PC-3 (cell line): ENCODE measurements around the gene PCNP.

ENCODE experiments used
- CTCF ChIP-seq: fragments of 300-600 bp; sonication (generic); conservative IDR thresholded peaks from 2 replicates; pipeline ENCODE4 v1.5.1; 2017; ENCODE audit warnings: antibody characterized with exemption, low read depth, mild to moderate bottlenecking, low read length
- EZH2 ChIP-seq: fragments of 300-600 bp; sonication (generic); IDR thresholded peaks from one replicate; pipeline ENCODE4 v1.6.1; 2017; ENCODE audit warnings: antibody characterized with exemption, mild to moderate bottlenecking, low read length; ENCODE audit not compliant: unreplicated experiment
- EZH2phosphoT487 ChIP-seq: fragments of 300-600 bp; sonication (generic); IDR thresholded peaks from 2 replicates; pipeline ENCODE4 v1.6.1; 2018; ENCODE audit warnings: mild to moderate bottlenecking, antibody characterized with exemption, low read length, borderline replicate concordance

GRCh38 chr3:101625879-101626278, 51.9 kb downstream of the PCNP start:
- no peak for TF ChIP-seq CTCF
- no peak for TF ChIP-seq EZH2
- no peak for TF ChIP-seq EZH2phosphoT487
